Measurements from ENCODE around the gene C19orf12.
A peak's percentile ranks its signal among the peaks of the same experiment; 100 is the strongest.
"Not testable (repeated sequence)": the region's sequence is repeated elsewhere in the genome, so short reads cannot be mapped to it uniquely, and the experiment has no call there.

Gene C19orf12

GRCh38 chr19:29672319-29672932 is 42.6 kb downstream of the C19orf12 start:
- Histone ChIP-seq H3K4me3 (ENCODE audit: low read depth, low read length) (no peak overlapping the region), H3K36me3 (replicated peaks) (peaks cover 19% of the 10 kb centered on the region), H3K27me3 (replicated peaks) (no peaks in the 10 kb centered on the region), H3K27ac (no peak overlapping the region)
- no peak for DNase-seq
- in situ Hi-C loops (cut with HindIII; ENCODE audit: low pct_ligation_motif_present, low sequenced_read_pairs): no loop called here
- TF ChIP-seq, protein P1, sequence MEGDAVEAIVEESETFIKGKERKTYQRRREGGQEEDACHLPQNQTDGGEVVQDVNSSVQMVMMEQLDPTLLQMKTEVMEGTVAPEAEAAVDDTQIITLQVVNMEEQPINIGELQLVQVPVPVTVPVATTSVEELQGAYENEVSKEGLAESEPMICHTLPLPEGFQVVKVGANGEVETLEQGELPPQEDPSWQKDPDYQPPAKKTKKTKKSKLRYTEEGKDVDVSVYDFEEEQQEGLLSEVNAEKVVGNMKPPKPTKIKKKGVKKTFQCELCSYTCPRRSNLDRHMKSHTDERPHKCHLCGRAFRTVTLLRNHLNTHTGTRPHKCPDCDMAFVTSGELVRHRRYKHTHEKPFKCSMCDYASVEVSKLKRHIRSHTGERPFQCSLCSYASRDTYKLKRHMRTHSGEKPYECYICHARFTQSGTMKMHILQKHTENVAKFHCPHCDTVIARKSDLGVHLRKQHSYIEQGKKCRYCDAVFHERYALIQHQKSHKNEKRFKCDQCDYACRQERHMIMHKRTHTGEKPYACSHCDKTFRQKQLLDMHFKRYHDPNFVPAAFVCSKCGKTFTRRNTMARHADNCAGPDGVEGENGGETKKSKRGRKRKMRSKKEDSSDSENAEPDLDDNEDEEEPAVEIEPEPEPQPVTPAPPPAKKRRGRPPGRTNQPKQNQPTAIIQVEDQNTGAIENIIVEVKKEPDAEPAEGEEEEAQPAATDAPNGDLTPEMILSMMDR (IDR thresholded peaks at IDR 0.05; ENCODE audit: low read depth, low read length, missing control alignments): no peak

- Histone ChIP-seq H3K4me3 (ENCODE audit: low read depth, low read length) (no peak overlapping the region), H3K27ac (no peak overlapping the region), H3K36me3 (replicated peaks) (peaks cover 19% of the 10 kb centered on the region), H3K27me3 (replicated peaks) (no peaks in the 10 kb centered on the region)
- in situ Hi-C loops (cut with HindIII; ENCODE audit: low pct_ligation_motif_present, low sequenced_read_pairs): no loop called here
- TF ChIP-seq, protein P1 (IDR thresholded peaks at IDR 0.05; ENCODE audit: low read depth, low read length, missing control alignments): peak; percentile 53
- peak; percentile 24 for DNase-seq
Measured at GRCh38 chr19:29671393-29672160, 43.5 kb downstream of the C19orf12 start.

GRCh38 chr19:29671026-29671392 is 44.1 kb downstream of the C19orf12 start:
- peaks cover 19% of the 10 kb centered on the region for H3K36me3 ChIP-seq (replicated peaks)
- H3K27ac ChIP-seq; DNase-seq; in situ Hi-C loops (cut with HindIII; ENCODE audit: low pct_ligation_motif_present, low sequenced_read_pairs); H3K27me3 ChIP-seq (replicated peaks); H3K4me3 ChIP-seq (ENCODE audit: low read depth, low read length): not testable (repeated sequence)

GRCh38 chr19:29670255-29670654 is 44.8 kb downstream of the C19orf12 start:
- no peaks in the 10 kb centered on the region for H3K27me3 ChIP-seq (replicated peaks)
- TF ChIP-seq, protein P1 (IDR thresholded peaks at IDR 0.05; ENCODE audit: low read depth, low read length, missing control alignments): no peak
- H3K36me3 ChIP-seq (replicated peaks): peaks cover 14% of the 10 kb centered on the region
- in situ Hi-C loops (cut with HindIII; ENCODE audit: low pct_ligation_motif_present, low sequenced_read_pairs): no loop called here
- no peak overlapping the region for H3K4me3 ChIP-seq (ENCODE audit: low read depth, low read length)
- no peak for DNase-seq
- no peak overlapping the region for H3K27ac ChIP-seq

DNA sequence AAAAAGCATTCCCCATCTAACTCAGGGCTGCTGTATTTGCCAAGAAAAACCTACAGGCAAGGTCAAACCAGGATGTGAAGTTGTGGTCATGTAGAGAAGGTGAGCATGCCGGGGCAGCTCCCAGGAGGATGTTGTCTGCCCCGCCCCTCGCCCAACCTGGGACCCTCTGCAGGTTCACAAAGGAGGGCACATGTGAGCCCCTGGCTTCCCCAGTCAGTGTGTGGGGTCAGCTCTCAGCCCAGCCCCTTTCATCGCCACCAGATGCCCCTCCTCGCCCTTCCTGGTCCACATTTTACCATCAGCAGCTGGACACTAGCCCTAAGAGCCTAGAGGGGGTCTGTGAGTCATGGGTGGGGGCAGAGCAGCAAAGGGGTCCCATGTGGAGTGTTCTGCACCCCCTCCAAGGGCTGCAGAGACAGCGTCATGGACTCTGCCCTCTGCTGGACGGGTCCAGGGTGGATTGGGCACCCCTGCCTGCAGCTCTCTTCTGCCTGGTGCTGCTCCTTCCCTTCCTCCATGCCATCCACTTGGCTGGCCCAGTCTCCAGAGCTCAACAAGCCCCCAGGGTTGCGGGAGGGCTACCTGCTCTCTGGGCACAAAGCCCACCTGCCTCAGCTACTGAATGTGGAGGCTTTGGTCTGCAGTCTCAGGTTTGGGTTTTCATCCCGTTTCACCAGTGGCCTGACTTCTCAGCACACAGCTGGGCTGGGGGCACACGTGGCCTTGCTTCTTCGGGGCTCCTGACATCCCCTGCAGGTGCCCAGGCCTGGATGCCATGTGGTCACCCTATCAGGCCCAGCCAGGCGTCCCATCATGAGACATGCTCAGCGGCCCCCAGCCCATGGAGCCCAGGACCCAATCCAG is 46.1 kb downstream of the C19orf12 start:
- no peaks in the 10 kb centered on the region for H3K27me3 ChIP-seq (replicated peaks)
- in situ Hi-C loops (cut with HindIII; ENCODE audit: low pct_ligation_motif_present, low sequenced_read_pairs): no loop called here
- H3K27ac ChIP-seq: no peak overlapping the region
- DNase-seq: no peak
- no peak overlapping the region for H3K4me3 ChIP-seq (ENCODE audit: low read depth, low read length)
- TF ChIP-seq, protein P1 (IDR thresholded peaks at IDR 0.05; ENCODE audit: low read depth, low read length, missing control alignments): peak; percentile 62
- H3K36me3 ChIP-seq (replicated peaks): peaks cover 1% of the 10 kb centered on the region

GRCh38 chr19:29667901-29668341 is 47.1 kb downstream of the C19orf12 start:
- DNase-seq: no peak
- Histone ChIP-seq H3K4me3 (ENCODE audit: low read depth, low read length) (no peak overlapping the region), H3K27me3 (replicated peaks) (no peaks in the 10 kb centered on the region), H3K36me3 (replicated peaks) (no peaks in the 10 kb centered on the region), H3K27ac (no peak overlapping the region)
- TF ChIP-seq, protein P1 (IDR thresholded peaks at IDR 0.05; ENCODE audit: low read depth, low read length, missing control alignments): no peak
- in situ Hi-C loops (cut with HindIII; ENCODE audit: low pct_ligation_motif_present, low sequenced_read_pairs): no loop called here
